Retinal pigment epithelial cell (primary cell): ENCODE data around the gene EGFL6.

Experiments used
- DNase-seq: peaks from one replicate; pipeline ENCODE4 v3.0.0-alpha.2; 2010; ENCODE audit warnings: low read depth
- H3K4me3 ChIP-seq: 2 replicates; pipeline ENCODE4 v1.5.1; 2011; ENCODE audit warnings: mild to moderate bottlenecking, low read length, control low read depth, moderate library complexity
- TF ChIP-seq, protein P1 (sequence below): conservative IDR thresholded peaks from 2 replicates; pipeline ENCODE4 v1.5.1; 2011; ENCODE audit warnings: low read depth, low read length, control low read depth, inconsistent platforms

The EGFL6 gene

GRCh38 chrX:13587786-13588477 lies 18.5 kb downstream of the EGFL6 start:
- no peak for DNase-seq
- H3K4me3 ChIP-seq, result no peak overlapping the region
- TF ChIP-seq, protein P1, sequence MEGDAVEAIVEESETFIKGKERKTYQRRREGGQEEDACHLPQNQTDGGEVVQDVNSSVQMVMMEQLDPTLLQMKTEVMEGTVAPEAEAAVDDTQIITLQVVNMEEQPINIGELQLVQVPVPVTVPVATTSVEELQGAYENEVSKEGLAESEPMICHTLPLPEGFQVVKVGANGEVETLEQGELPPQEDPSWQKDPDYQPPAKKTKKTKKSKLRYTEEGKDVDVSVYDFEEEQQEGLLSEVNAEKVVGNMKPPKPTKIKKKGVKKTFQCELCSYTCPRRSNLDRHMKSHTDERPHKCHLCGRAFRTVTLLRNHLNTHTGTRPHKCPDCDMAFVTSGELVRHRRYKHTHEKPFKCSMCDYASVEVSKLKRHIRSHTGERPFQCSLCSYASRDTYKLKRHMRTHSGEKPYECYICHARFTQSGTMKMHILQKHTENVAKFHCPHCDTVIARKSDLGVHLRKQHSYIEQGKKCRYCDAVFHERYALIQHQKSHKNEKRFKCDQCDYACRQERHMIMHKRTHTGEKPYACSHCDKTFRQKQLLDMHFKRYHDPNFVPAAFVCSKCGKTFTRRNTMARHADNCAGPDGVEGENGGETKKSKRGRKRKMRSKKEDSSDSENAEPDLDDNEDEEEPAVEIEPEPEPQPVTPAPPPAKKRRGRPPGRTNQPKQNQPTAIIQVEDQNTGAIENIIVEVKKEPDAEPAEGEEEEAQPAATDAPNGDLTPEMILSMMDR, result no peak

GRCh38 chrX:13590207-13590606 lies 20.8 kb downstream of the EGFL6 start:
- no peak overlapping the region for H3K4me3 ChIP-seq
- TF ChIP-seq, protein P1, result no peak
- DNase-seq, result no peak

GRCh38 chrX:13590914-13591313 lies 21.5 kb downstream of the EGFL6 start:
- no peak for DNase-seq
- no peak overlapping the region for H3K4me3 ChIP-seq
- TF ChIP-seq, protein P1, result no peak

DNA sequence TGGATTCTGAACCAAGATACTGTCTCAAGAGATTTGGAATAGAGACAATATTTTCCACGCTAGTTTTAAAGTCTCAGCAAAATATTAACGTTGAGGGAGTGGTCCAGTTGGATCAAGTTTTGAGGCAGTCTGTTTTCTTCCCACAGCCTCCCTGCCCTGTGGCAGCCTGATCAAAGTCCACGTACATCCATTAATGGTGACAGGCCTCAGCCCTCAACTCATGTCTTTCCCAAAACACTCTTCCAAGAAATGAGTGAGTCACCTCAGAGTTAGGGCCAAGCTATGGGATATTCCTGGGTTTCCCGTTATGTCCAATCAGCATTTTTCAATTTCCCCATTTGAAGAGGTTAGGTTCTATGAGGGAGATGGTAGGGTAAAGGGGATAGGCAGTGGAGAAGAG lies 28.5 kb downstream of the EGFL6 start:
- H3K4me3 ChIP-seq, result no peak overlapping the region
- TF ChIP-seq, protein P1, result no peak
- DNase-seq, result no peak

DNA sequence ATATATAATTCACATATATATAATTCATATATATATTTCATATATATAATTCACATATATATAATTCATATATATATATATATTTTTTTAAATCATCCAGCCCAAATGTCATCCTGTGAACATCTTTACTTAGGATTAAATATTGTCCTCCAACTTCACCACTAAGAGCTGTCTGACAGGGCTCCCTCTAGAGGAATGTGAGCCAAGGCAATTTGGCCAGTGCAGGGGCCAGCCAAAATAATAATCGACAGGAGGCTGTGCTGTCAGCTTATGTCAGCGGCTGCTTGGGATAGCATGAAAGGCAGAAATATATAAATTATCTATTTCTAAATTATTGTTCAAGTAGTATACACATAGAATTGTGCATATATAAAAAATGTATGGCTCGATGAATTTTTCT lies 29.5 kb downstream of the EGFL6 start:
- H3K4me3 ChIP-seq, result no peak overlapping the region
- TF ChIP-seq, protein P1, result peak; percentile 52
- no peak for DNase-seq

DNA sequence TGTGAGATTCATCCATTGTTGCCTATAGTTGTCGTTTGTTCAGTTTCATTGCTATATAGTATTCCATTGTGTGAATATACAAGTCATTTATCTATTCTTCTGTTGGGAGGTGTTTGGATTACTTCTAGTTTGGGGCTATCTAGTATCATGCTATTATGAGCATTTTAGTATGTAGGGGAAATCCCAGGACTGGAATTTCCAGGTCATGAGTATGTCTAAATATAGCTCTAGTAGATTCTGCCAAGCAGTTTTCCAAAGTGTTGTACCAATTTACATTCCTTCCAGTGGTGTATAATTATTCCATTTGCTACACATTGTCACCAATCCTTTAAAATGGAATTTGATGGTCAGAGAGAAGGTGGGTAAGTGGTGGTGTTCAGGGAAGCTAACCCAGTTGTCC lies 30.1 kb downstream of the EGFL6 start:
- no peak for DNase-seq
- TF ChIP-seq, protein P1, result no peak
- H3K4me3 ChIP-seq, result no peak overlapping the region

DNA sequence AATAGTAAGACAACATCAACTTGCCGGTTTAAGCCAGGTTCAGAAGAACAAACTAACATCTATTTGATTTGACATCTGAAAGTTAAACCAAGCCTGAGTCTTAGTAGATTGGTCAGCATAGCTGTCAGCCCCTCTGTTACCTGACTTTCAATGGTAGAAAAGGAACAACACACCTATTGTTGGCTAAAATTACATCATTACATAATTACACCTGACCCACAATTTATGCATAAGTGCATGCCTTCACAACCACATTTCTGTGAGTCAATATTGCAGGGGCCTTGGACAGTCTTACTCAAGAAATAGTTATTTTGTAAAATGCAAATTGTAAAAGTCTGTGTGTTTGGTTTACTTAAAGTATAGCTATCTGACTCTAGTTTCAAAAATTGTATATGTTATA lies 36.2 kb downstream of the EGFL6 start:
- TF ChIP-seq, protein P1, result no peak
- no peak overlapping the region for H3K4me3 ChIP-seq
- no peak for DNase-seq
